ENCODE data around the gene LMTK3.

- TF ChIP-seq CTCF (IDR thresholded peaks at IDR 0.05; ENCODE audit: poor library complexity): no peak
- no peak for TF ChIP-seq EZH2 (IDR thresholded peaks at IDR 0.05; ENCODE audit: borderline replicate concordance)
- TF ChIP-seq EZH2phosphoT487 (IDR thresholded peaks at IDR 0.05; ENCODE audit: low read depth, severe bottlenecking, unreplicated experiment): no peak
These were observed 14.5 kb downstream of the LMTK3 start for GRCh38 chr19:48496959-48497727.

All from hepatocyte (in vitro differentiated cells).